ENCODE results near the gene ADARB1. TPM values are rescaled to one million over a fixed set of nuclear protein-coding genes. Genes with fewer than 3 reads are reported as not detected.
A peak's percentile ranks its signal among the peaks of the same experiment; 100 is the strongest.

ADARB1 gene
- total RNA-seq, 1 donor from 2014 or later = 23.9 TPM

- peak; percentile 39 for DNase-seq (ENCODE audit: low spot score)
These were observed 190.6 kb downstream of the ADARB1 start for GRCh38 chr21:45264912-45265515.

- DNase-seq (ENCODE audit: low spot score) = no peak
These were observed 191.5 kb downstream of the ADARB1 start for GRCh38 chr21:45265721-45266517.

- peak; percentile 38 for DNase-seq (ENCODE audit: low spot score)
These were observed 192.4 kb downstream of the ADARB1 start for GRCh38 chr21:45266518-45267389.

GRCh38 chr21:45267390-45267760 lies 193.0 kb downstream of the ADARB1 start:
- DNase-seq (ENCODE audit: low spot score) = no peak

GRCh38 chr21:45269861-45270260 lies 195.5 kb downstream of the ADARB1 start:
- no peak for DNase-seq (ENCODE audit: low spot score)

- peak; percentile 32 for DNase-seq (ENCODE audit: low spot score)
These were observed 196.0 kb downstream of the ADARB1 start for GRCh38 chr21:45270306-45270821.

Other genes with a start within 250 kb of the ADARB1 start
- 181 TPM for gene PTTG1IP, start 200.9 kb upstream of the ADARB1 start, total RNA-seq
- gene ITGB2, start 153.7 kb upstream of the ADARB1 start, total RNA-seq = 35.7 TPM
- 32.4 TPM for gene SLX9, start 134.6 kb upstream of the ADARB1 start, total RNA-seq
- gene POFUT2, start 213.3 kb downstream of the ADARB1 start, total RNA-seq = 42.6 TPM

Data from ureter (tissue), 1 donor.